HG03175 (cell line): ENCODE measurements around the gene ALG8.
"Not testable (repeated sequence)": the region's sequence is repeated elsewhere in the genome, so short reads cannot be mapped to it uniquely, and the experiment has no call there.

Source experiments
- ATAC-seq: cut with Tn5 transposase; IDR thresholded peaks from one replicate; pipeline ENCODE4 v1.9.1; 2021; ENCODE audit warnings: mild to moderate bottlenecking, moderate library complexity; ENCODE audit not compliant: unreplicated experiment

Gene ALG8

GRCh38 chr11:78072455-78072854 is 67.0 kb downstream of the ALG8 start:
- no peak for ATAC-seq

GRCh38 chr11:78071717-78072116 is 67.7 kb downstream of the ALG8 start:
- no peak for ATAC-seq

- ATAC-seq = no peak
Observed at GRCh38 chr11:78070621-78071020, 68.8 kb downstream of the ALG8 start.

GRCh38 chr11:78069465-78069864 is 70.0 kb downstream of the ALG8 start:
- no peak for ATAC-seq

GRCh38 chr11:78067704-78068103 is 71.7 kb downstream of the ALG8 start:
- ATAC-seq = no peak

- ATAC-seq = no peak
Observed at GRCh38 chr11:78066471-78066870, 73.0 kb downstream of the ALG8 start.

- ATAC-seq = no peak
Observed at GRCh38 chr11:78065203-78065602, 74.2 kb downstream of the ALG8 start.

GRCh38 chr11:78063440-78064181 is 75.8 kb downstream of the ALG8 start, which contains the start of gene THRSP:
TSS of gene THRSP (plus strand) at chr11:78063861. CDS start at chr11:78063882, 21 bp downstream.
- ATAC-seq = no peak

- no peak for ATAC-seq
Observed at GRCh38 chr11:78062671-78063070, 76.8 kb downstream of the ALG8 start.

- no peak for ATAC-seq
Observed at GRCh38 chr11:78061921-78062311, 77.5 kb downstream of the ALG8 start.

- no peak for ATAC-seq
Observed at GRCh38 chr11:78061088-78061920, 78.1 kb downstream of the ALG8 start.

GRCh38 chr11:78060533-78060932 is 78.9 kb downstream of the ALG8 start:
- no peak for ATAC-seq

GRCh38 chr11:78059749-78060328 is 79.6 kb downstream of the ALG8 start:
- ATAC-seq = not testable (repeated sequence)

GRCh38 chr11:78057462-78058055 is 81.9 kb downstream of the ALG8 start:
- no peak for ATAC-seq

- no peak for ATAC-seq
Observed at GRCh38 chr11:78056093-78056492, 83.3 kb downstream of the ALG8 start.

- no peak for ATAC-seq
Observed at GRCh38 chr11:78054971-78055370, 84.5 kb downstream of the ALG8 start.

GRCh38 chr11:78050964-78051831 is 88.2 kb downstream of the ALG8 start:
- no peak for ATAC-seq
